ENCODE data around the gene GPR15LG.

The GPR15LG gene

GRCh38 chr10:84225427-84226173, 52.0 kb downstream of the GPR15LG start, which contains the start of gene LRIT2:
Gene LRIT2, minus strand, starts transcription at chr10:84225544. Its CDS starts 24 bp downstream, at chr10:84225520.
- H3K9me3 ChIP-seq (ENCODE audit: insufficient read depth, low read length): no peaks in the 10 kb centered on the region
- H3K36me3 ChIP-seq (ENCODE audit: low read length): no peaks in the 10 kb centered on the region
- TF ChIP-seq CTCF (IDR thresholded peaks at IDR 0.05; ENCODE audit: insufficient read depth, low read length, poor library complexity, severe bottlenecking): no peak
- no peak for TF ChIP-seq EZH2phosphoT487 (conservative IDR thresholded peaks at IDR 0.05; ENCODE audit: low read length)
- no peak within 1 kb of the TSS for H3K9ac ChIP-seq (ENCODE audit: low read length)
- H3K27ac ChIP-seq (ENCODE audit: low read depth, low read length): no peak within 1 kb of the TSS
- H3K4me3 ChIP-seq (ENCODE audit: insufficient read depth, low read length, poor library complexity, severe bottlenecking): no peak within 1 kb of the TSS
- no peak within 1 kb of the TSS for H2AFZ ChIP-seq (ENCODE audit: low read depth, low read length, severe bottlenecking)
- no peaks in the 10 kb centered on the region for H3F3A ChIP-seq (ENCODE audit: insufficient read depth)
- H3K79me2 ChIP-seq (ENCODE audit: insufficient read depth, low read length): no peaks in the 10 kb centered on the region
- H3K27me3 ChIP-seq (ENCODE audit: low read length): no peaks in the 10 kb centered on the region
- no peak within 1 kb of the TSS for H3K4me2 ChIP-seq (ENCODE audit: low read depth, low read length, poor library complexity, severe bottlenecking)
- no peaks in the 10 kb centered on the region for H3K9me2 ChIP-seq (replicated peaks; ENCODE audit: insufficient read depth, low read length)
- no peaks in the 10 kb centered on the region for H4K20me1 ChIP-seq (ENCODE audit: low read depth, low read length)

DNA sequence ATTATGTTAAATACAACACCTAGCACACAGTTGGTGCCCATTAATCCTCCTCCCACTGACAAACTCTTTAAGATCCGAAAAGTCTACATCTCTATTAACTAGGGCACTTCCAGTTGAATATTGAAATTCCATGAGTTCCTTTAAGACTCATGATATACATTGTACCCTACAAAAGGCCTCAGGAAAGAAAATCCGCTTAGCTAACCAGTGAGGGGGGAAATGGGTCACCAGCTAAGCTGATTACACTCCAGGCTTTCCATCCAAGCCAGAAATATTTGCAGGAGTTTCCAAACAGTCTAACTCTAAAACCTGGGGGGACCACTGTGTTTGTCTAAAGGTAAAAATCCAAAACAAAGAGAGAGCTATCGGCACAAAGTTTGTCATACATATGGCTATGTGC, 53.0 kb downstream of the GPR15LG start:
- H3K4me2 ChIP-seq (ENCODE audit: low read depth, low read length, poor library complexity, severe bottlenecking): no peak overlapping the region
- no peak overlapping the region for H2AFZ ChIP-seq (ENCODE audit: low read depth, low read length, severe bottlenecking)
- H3F3A ChIP-seq (ENCODE audit: insufficient read depth): no peaks in the 10 kb centered on the region
- no peaks in the 10 kb centered on the region for H3K79me2 ChIP-seq (ENCODE audit: insufficient read depth, low read length)
- no peak overlapping the region for H3K9ac ChIP-seq (ENCODE audit: low read length)
- TF ChIP-seq CTCF (IDR thresholded peaks at IDR 0.05; ENCODE audit: insufficient read depth, low read length, poor library complexity, severe bottlenecking): no peak
- no peak for TF ChIP-seq EZH2phosphoT487 (conservative IDR thresholded peaks at IDR 0.05; ENCODE audit: low read length)
- H3K4me3 ChIP-seq (ENCODE audit: insufficient read depth, low read length, poor library complexity, severe bottlenecking): no peak overlapping the region
- no peaks in the 10 kb centered on the region for H4K20me1 ChIP-seq (ENCODE audit: low read depth, low read length)
- no peaks in the 10 kb centered on the region for H3K36me3 ChIP-seq (ENCODE audit: low read length)
- H3K9me3 ChIP-seq (ENCODE audit: insufficient read depth, low read length): no peaks in the 10 kb centered on the region
- H3K27me3 ChIP-seq (ENCODE audit: low read length): no peaks in the 10 kb centered on the region
- no peak overlapping the region for H3K27ac ChIP-seq (ENCODE audit: low read depth, low read length)
- no peaks in the 10 kb centered on the region for H3K9me2 ChIP-seq (replicated peaks; ENCODE audit: insufficient read depth, low read length)

DNA sequence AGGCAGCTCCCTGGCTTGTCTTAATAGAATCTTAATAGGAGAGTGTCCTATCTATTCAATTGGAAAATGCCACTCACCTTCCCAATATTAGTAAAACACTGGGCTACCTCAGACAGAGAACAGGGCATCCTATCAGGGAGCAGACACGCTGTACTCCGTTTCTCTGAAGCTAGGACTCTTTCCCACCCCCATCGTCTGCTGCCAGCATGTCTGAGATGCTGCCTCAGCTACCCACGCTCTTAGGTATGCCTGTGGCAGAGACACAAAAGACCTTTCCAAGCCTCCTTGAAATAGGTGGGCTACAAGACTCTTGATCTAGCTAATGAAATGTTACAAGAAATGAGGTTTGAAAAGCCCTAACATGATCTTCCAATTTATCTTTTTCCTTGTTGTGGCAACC, 54.2 kb downstream of the GPR15LG start:
- Histone ChIP-seq H3K4me2 (ENCODE audit: low read depth, low read length, poor library complexity, severe bottlenecking) (no peak overlapping the region), H3K79me2 (ENCODE audit: insufficient read depth, low read length) (no peaks in the 10 kb centered on the region), H3K9me3 (ENCODE audit: insufficient read depth, low read length) (no peaks in the 10 kb centered on the region), H2AFZ (ENCODE audit: low read depth, low read length, severe bottlenecking) (no peak overlapping the region), H3K27ac (ENCODE audit: low read depth, low read length) (no peak overlapping the region), H3F3A (ENCODE audit: insufficient read depth) (no peaks in the 10 kb centered on the region), H3K9me2 (replicated peaks; ENCODE audit: insufficient read depth, low read length) (no peaks in the 10 kb centered on the region), H3K4me3 (ENCODE audit: insufficient read depth, low read length, poor library complexity, severe bottlenecking) (no peak overlapping the region), H3K27me3 (ENCODE audit: low read length) (no peaks in the 10 kb centered on the region), H4K20me1 (ENCODE audit: low read depth, low read length) (no peaks in the 10 kb centered on the region), H3K36me3 (ENCODE audit: low read length) (no peaks in the 10 kb centered on the region), H3K9ac (ENCODE audit: low read length) (no peak overlapping the region)
- TF ChIP-seq CTCF (IDR thresholded peaks at IDR 0.05; ENCODE audit: insufficient read depth, low read length, poor library complexity, severe bottlenecking) (no peak), EZH2phosphoT487 (conservative IDR thresholded peaks at IDR 0.05; ENCODE audit: low read length) (no peak)

Measured in SU-DHL-6 (cell line).